AG09319 (cell line): ENCODE measurements around the gene SPOPL.
"Not testable (repeated sequence)": the region's sequence is repeated elsewhere in the genome, so short reads cannot be mapped to it uniquely, and the experiment has no call there.

ENCODE experiments used
- DNase-seq: peaks from one replicate; pipeline ENCODE4 v3.0.0-alpha.2; 2010; ENCODE audit warnings: low read depth; ENCODE audit errors: extremely low read depth
- CTCF ChIP-seq: IDR thresholded peaks from 2 replicates; pipeline ENCODE4 v1.5.1; 2011; ENCODE audit warnings: low read depth, mild to moderate bottlenecking, inconsistent platforms, low read length, moderate library complexity

Gene SPOPL

GRCh38 chr2:138515092-138515491, 13.5 kb downstream of the SPOPL start:
- no peak for DNase-seq
- no peak for TF ChIP-seq CTCF

GRCh38 chr2:138516030-138516704, 14.6 kb downstream of the SPOPL start:
- TF ChIP-seq CTCF: no peak
- DNase-seq: no peak

DNA sequence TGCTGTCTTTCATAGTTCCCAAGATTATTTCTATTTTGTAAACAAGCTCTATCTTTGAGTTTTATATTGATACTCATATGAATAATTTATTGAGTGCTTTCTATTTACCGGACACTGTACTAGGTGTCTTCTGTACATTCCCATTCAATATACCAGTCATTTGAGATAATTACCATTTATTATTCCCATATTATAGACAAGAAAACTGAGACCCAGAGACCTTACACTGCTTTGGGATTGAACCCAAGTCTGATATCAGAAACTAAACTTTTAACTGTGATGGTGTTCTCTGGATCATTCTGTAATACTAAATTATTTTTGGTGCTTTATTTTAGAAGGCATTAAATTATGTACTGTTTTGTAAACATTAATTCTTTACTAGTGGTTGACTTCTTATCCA, 17.3 kb downstream of the SPOPL start:
- no peak for DNase-seq
- TF ChIP-seq CTCF: no peak

- no peak for DNase-seq
- TF ChIP-seq CTCF: no peak
Measured at GRCh38 chr2:138521821-138522220, 20.3 kb downstream of the SPOPL start.

DNA sequence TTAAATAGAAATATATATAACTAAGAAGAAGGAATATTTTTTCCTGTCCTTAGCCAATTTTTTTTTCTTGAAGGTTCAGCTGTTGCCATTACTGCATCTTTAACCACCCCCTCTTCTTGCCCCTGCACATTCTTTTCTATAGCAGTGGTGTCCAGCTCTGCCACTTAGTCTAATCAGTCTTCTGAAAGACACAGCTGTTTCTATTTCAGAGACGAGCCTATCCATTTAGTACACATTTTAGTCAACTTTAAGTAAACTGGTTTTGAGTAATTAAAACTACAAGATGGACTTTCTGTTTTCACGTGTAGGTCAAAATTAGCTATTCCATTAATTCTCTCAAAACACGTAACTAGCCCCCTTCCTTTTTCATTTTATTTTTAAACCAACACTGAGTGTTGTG, 21.0 kb downstream of the SPOPL start:
- DNase-seq: no peak
- no peak for TF ChIP-seq CTCF

DNA sequence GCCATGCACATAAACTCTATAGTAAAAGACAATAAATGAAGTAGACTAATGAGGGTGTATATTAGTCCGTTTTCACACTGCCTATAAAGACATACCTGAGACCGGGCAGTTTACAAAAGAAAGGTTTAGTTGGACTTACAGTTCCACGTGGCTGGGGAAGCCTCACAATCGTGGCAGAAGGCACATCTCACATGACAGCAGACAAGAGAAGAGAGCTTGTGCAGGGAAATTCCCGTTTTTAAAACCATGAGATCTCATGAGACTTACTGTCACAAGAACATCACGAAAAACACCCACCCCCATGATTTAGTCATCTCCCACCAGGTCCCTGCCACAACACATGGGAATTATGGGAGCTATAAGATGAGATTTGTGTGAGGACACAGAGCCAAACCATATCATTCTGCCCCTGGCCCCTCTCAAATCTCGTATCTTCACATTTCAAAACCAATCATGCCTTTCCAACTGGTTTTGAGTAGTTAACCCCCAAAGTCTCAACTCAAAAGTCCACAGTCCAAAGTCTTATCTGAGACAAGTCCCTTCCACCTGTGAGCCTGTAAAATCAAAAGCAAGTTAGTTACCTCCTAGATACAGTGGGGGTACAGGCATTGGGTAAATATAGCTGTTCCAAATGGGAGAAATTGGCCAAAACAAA, 21.6 kb downstream of the SPOPL start:
- not testable (repeated sequence) for DNase-seq

DNA sequence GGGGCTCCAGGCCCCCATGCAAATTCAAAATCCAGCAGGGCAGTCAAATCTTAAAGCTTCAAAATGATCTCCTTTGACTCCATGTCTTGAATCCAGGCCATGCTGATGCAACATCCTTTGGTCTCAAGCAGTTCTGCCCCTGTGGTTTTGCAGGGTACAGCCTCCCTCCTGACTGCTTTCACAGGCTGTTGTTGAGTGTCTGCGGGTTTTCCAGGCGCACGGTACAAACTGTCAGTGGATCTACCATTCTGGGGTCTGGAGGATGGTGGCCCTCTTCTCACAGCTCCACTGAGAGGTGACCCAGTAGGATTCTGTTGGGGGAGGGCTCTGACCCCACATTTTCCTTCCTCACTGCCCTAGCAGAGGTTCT, 22.1 kb downstream of the SPOPL start:
- DNase-seq: not testable (repeated sequence)

- not testable (repeated sequence) for DNase-seq
Measured at GRCh38 chr2:138524353-138524752, 22.8 kb downstream of the SPOPL start.

DNA sequence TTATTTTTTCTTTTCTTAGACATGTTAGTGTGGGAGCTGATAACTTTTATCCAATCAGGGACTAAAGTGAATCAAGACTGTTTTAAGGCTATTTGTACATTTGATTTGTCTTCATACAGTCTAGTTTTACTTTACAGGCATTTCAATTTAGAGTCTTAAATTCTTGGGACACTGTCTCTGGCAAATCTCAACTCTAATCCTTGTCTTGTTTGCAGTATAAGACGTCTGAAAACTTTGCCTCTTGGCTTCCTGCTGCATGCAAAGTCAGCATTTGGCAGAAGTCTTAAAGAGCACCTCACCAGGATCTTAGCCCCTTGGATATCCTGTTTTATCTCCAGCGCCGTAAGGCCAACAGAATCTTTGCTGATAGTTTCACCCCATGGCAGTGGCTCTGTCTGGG, 30.3 kb downstream of the SPOPL start:
- TF ChIP-seq CTCF: no peak
- no peak for DNase-seq
